ENCODE measurements around the gene AKAP8.

DNA sequence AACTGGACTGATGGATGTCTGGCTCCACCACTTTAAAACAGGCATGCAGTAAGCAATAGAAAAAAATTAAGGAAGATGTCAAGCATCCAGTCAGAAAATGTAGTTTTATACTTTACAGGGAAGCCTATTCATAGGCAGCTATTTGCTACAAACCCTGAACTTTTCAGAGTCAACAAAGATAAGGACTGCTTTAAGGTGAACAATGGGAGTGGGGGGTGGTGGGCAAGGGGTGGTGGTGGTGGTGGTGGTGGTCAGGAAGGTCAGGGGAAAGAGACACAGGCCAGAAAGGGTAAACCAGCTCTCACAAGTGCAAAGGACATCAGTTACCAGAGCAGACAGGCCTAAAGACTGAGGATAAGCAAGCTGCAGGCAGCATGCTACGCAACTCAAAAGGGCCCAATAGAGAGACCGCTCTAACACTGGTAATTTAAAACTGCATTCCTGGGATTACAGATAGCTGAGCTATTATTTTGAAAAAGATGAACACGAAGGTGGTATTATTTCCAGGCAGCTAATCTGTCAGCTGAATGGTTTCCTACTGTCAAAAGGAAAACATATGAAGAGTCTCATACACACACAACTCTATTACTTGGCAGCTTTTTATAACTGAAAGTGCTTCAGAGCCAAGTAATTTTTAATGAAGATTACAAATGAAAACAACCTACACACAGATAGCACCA is 62.1 kb downstream of the AKAP8 start:
- TF ChIP-seq, protein P1, sequence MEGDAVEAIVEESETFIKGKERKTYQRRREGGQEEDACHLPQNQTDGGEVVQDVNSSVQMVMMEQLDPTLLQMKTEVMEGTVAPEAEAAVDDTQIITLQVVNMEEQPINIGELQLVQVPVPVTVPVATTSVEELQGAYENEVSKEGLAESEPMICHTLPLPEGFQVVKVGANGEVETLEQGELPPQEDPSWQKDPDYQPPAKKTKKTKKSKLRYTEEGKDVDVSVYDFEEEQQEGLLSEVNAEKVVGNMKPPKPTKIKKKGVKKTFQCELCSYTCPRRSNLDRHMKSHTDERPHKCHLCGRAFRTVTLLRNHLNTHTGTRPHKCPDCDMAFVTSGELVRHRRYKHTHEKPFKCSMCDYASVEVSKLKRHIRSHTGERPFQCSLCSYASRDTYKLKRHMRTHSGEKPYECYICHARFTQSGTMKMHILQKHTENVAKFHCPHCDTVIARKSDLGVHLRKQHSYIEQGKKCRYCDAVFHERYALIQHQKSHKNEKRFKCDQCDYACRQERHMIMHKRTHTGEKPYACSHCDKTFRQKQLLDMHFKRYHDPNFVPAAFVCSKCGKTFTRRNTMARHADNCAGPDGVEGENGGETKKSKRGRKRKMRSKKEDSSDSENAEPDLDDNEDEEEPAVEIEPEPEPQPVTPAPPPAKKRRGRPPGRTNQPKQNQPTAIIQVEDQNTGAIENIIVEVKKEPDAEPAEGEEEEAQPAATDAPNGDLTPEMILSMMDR (conservative IDR thresholded peaks at IDR 0.05; ENCODE audit: low read length), result no peak
- TF ChIP-seq EZH2phosphoT487 (IDR thresholded peaks at IDR 0.05; ENCODE audit: borderline replicate concordance), result no peak

All from Loucy (cell line).